ENCODE data around the gene SLC26A4.

SLC26A4 gene

GRCh38 chr7:107661081-107661864 lies 645 bp downstream of the SLC26A4 start:
- peak; percentile 7 to 44 for DNase-seq (ENCODE audit: low read depth in 2 of 2)

DNA sequence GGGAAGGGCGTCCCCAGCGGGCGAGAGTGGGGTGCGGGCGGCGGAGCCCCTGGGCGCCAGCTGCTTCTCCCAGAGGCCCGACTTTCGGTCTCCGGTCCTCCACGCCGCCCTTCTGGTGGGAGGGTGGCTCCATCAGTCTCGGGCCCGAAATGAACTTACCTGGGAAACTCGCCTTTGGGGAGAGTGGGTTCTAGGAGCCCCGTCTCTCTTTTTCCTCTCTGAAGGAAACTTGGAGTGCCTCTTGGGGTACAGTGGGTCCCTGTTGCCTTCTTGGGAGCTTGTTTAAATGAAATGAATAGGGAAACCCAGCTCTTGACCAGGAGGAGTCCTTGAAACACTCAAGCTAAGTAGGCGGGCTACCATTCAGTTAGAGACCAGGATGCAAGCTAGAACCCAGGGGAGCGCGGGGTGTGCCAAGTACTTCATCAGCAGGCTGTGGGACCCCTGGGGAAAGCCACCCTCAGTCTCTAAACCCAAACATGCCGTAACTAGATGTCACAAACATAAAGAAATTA lies 1.3 kb downstream of the SLC26A4 start:
- DNase-seq (ENCODE audit: low read depth in 2 of 2): no peak

DNA sequence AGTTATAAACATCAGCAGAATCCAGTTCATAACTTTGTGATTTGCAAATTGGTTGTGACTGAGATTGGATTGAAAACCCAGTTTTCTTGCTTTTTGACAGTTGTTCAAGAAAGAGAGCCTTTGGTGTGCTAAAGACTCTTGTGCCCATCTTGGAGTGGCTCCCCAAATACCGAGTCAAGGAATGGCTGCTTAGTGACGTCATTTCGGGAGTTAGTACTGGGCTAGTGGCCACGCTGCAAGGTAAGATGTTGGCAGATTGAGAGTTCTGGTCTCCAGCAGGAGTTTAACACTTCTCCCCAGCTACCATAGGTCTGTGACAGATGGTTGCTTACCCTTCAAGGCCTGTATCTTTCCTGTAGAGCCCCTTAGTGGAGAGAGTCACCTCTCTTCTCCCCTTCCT lies 2.6 kb downstream of the SLC26A4 start:
- DNase-seq (ENCODE audit: low read depth in 2 of 2): no peak

GRCh38 chr7:107666790-107667189 lies 6.2 kb downstream of the SLC26A4 start:
- DNase-seq (ENCODE audit: low read depth in 2 of 2): no peak

GRCh38 chr7:107667341-107667740 lies 6.7 kb downstream of the SLC26A4 start:
- DNase-seq (ENCODE audit: low read depth in 2 of 2): no peak

DNA sequence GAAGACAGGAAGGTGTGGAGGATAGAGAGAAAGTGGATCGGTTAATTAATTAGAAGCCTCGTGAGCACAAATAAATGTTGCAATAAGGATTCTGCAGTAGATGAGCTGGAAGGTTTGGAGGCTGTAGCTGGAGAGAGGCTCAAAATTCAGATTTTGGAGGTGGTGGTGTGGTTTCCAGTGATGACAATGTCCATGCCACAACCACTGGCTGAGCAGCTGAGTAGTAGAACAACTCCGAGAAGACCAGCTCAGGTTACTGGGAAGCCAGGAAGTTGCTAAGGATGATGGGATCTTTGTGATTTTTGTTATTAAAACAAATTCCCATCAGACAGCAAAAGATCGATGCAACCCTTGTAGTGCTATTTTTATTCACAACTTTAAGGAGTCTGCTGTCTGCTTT lies 7.7 kb downstream of the SLC26A4 start:
- no peak for DNase-seq (ENCODE audit: low read depth in 2 of 2)

DNA sequence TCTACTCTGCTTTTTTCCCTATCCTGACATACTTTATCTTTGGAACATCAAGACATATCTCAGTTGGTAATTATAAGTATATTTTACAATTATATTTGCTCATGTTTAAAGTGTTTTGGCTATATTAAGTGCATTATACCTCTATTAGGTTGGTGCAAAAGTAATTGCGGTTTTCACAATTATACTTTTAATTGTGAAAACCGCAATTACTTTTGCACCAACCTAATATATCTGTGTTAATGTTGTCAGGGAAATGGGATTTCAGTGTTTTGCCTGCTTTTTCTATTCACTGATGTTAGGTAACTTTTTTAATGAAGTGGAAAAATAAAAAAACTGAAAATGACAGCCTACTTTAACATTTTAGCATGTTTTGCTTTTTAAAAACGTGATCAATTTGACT lies 11.6 kb downstream of the SLC26A4 start:
- no peak for DNase-seq (ENCODE audit: low read depth in 2 of 2)

GRCh38 chr7:107676249-107676648 lies 15.6 kb downstream of the SLC26A4 start:
- no peak for DNase-seq (ENCODE audit: low read depth in 2 of 2)

DNA sequence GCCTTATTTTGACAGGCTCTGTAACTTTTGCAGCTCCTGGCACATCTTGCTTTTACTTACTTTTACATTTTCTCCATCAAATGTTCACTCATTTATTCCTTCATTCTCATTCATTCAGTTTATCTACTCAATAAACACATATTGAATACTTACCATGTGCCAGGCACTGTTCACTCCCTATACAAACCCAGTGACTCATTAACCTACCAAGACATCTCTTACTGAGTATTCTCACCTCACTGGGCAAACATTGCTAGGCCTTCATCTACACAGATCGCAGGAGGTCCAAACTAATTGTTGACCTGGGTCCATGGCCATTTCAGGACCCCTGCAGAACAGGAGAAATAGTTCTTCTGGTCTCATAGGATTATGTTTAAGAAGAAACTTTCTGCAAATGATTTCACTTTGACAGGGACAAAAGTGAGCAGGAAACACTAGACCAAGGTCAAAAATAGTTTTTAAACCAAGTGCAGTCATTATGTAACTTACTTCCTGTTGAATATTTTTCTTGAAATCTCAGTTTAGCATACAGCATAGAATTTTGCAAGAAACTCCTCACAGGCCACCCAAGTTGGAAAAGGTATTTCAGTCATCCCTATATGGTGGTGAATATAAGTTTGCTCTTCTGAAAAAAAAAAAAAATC lies 17.6 kb downstream of the SLC26A4 start:
- DNase-seq (ENCODE audit: low read depth in 2 of 2): no peak

- no peak for DNase-seq (ENCODE audit: low read depth in 2 of 2)
Measured at GRCh38 chr7:107680478-107680877, 19.9 kb downstream of the SLC26A4 start.

DNA sequence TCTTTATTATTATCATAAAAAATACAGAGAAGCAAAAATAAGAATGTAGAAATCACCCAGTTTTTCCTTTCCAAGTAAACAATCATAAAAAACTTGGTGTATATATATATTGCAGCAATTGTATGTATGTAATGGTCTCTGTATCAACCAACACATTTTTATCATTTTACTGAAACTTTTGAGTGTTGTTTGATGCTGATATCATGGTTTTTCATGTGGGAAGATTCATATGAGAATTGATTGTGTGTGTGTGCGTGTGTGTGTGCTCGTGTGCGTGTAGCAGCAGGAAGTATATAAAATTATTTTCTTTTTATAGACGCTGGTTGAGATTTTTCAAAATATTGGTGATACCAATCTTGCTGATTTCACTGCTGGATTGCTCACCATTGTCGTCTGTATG lies 22.3 kb downstream of the SLC26A4 start:
- DNase-seq (ENCODE audit: low read depth in 2 of 2): no peak

GRCh38 chr7:107684287-107684686 lies 23.7 kb downstream of the SLC26A4 start:
- no peak for DNase-seq (ENCODE audit: low read depth in 2 of 2)

- no peak for DNase-seq (ENCODE audit: low read depth in 2 of 2)
Measured at GRCh38 chr7:107684947-107685463, 24.4 kb downstream of the SLC26A4 start.

- DNase-seq (ENCODE audit: low read depth in 2 of 2): no peak
Measured at GRCh38 chr7:107686816-107687387, 26.3 kb downstream of the SLC26A4 start.

DNA sequence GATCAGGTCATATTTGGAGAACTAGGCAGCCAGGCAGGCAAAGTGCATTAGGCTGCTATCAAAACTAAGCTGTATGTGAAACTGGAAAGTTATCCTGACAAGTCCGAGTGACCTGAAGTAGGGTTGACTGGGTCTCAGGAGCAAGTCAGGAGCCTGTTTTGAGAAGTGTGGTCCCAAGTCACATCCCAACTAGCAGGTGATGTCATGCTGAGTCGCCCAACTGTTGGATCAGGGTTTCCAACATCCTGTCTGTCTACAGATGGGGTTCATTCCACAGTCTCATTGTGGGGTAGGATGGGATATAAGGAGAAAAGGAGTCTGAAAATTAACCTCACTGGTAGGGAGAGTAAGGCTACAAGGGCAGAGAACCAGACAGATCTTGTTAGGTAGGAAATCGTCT lies 27.0 kb downstream of the SLC26A4 start:
- DNase-seq (ENCODE audit: low read depth in 2 of 2): no peak

DNA sequence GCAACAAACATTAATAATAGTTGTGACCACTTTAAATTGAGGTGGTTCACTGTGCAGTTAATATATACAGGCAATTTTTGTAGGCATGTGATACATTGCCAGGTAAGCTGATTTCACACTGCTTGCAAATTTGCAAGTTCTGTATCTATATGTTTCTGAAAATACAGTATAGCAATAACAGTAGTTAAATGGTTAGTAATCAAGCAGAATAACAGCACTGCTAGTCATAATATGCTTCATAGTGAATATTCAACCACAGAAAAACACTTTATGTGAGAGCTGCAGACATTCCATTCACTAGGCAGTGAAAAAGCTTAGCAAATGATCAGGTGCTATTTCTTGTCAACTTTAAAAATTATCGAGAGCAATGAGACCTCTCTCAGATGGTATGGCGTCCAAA lies 28.9 kb downstream of the SLC26A4 start:
- no peak for DNase-seq (ENCODE audit: low read depth in 2 of 2)

DNA sequence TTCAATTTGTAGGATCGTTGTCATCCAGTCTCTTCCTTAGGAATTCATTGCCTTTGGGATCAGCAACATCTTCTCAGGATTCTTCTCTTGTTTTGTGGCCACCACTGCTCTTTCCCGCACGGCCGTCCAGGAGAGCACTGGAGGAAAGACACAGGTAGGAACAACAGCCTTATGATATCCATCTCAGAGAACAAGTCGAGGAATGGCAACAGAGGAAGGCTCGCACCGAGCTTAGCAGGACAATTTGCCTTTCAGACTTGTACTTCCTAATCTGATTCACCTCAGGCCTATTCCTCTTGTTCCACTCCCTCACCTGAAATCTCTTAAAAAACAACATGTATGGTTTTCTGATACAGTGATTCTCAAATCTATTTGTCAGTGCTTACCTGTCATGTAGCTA lies 29.5 kb downstream of the SLC26A4 start:
- no peak for DNase-seq (ENCODE audit: low read depth in 2 of 2)

DNA sequence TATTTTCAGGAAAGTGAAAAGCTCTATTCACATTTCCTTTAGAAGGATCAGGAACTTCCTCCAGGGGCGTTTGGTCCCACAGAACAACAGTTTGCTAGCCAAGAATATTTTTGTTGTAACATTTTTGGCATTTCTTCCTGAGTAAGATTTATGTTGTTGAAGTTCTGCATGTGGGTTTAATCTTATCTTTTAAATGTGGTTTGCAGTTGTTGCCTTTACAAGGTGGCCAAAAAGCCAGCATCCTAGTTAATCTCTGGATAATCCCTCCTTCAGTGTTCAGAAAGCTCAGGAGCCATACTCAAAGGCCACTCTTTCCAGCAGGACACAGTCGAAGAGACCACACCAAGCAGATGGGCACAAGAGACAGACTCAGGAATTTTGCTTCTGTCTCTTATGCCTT lies 30.0 kb downstream of the SLC26A4 start:
- DNase-seq (ENCODE audit: low read depth in 2 of 2): no peak

DNA sequence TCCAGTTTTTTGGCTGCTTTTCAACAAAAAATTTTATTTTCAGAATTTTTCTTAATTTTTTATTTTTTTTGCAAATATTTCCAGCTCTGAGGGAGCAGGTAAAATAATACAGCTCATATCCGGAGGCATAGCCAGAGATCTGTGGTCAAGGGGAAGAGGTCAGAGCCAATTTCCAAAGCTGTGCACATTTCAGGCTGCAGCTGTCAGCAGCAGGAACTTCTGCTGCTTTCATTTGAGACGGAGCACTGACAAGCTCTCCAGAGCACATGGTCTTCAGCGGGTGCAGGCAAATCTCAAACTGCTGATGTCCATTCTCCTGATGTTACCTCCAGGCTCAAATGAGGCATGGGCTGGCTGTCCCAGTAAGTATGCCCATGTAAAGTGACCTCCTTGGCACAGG lies 31.1 kb downstream of the SLC26A4 start:
- no peak for DNase-seq (ENCODE audit: low read depth in 2 of 2)

DNA sequence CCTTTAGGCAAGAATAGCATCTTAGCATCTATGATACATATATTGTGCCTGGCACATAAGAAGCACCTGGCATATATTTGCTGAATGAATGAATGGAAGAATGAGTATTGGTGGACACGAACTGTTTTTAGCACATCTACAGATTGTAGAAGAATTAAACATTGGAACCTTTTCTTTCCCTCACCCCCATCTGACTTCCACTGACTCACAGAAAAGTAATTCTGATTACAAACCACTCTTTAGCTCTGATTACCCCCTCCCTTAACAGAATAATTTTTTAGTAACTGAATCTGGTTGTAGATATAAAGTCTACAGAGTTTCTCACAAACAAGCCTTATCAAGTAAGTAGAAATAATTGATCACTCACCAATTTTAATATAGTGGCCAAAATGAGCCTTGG lies 31.9 kb downstream of the SLC26A4 start:
- no peak for DNase-seq (ENCODE audit: low read depth in 2 of 2)

- DNase-seq (ENCODE audit: low read depth in 2 of 2): no peak
Measured at GRCh38 chr7:107693396-107693795, 32.8 kb downstream of the SLC26A4 start.

- DNase-seq (ENCODE audit: low read depth in 2 of 2): no peak
Measured at GRCh38 chr7:107694386-107694785, 33.8 kb downstream of the SLC26A4 start.

All from stimulated activated CD4-positive, alpha-beta T cell treated with anti-CD3 and anti-CD28 coated beads, Interleukin-12 subunit alpha, Interleukin-12 subunit beta, amount 100 ng/mL, for 24 hours (primary cell).